Measurements from ENCODE around the gene CAPZA1.

The CAPZA1 gene

DNA sequence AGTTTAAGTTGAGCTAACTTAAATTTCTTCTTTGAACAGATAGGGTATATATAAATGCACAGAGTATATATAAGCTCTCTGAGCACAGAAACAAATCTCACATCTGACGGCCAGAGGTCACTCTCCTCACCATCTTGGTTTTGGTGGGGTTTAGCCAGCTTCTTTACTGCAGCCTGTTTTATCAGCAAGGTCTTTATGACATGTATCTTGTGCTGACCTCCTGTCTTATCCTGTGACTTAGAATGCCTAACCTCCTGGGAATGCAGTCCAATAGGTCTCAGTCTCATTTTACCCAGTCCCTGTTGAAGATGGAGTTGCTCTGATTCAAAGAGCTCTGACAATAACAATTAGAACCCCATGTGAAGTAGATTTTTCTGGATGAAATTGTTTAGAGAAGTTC lies 53.2 kb downstream of the CAPZA1 start:
- TF ChIP-seq CTCF (IDR thresholded peaks at IDR 0.05; ENCODE audit: insufficient read depth, missing control alignments): no peak
- no peak for FAIRE-seq
- DNase-seq (ENCODE audit: insufficient read length, low spot score): no peak

GRCh38 chr1:112673592-112674439 lies 54.2 kb downstream of the CAPZA1 start:
- DNase-seq (ENCODE audit: insufficient read length, low spot score): no peak
- peak; percentile 18 for TF ChIP-seq CTCF (IDR thresholded peaks at IDR 0.05; ENCODE audit: insufficient read depth, missing control alignments)
- no peak for FAIRE-seq

DNA sequence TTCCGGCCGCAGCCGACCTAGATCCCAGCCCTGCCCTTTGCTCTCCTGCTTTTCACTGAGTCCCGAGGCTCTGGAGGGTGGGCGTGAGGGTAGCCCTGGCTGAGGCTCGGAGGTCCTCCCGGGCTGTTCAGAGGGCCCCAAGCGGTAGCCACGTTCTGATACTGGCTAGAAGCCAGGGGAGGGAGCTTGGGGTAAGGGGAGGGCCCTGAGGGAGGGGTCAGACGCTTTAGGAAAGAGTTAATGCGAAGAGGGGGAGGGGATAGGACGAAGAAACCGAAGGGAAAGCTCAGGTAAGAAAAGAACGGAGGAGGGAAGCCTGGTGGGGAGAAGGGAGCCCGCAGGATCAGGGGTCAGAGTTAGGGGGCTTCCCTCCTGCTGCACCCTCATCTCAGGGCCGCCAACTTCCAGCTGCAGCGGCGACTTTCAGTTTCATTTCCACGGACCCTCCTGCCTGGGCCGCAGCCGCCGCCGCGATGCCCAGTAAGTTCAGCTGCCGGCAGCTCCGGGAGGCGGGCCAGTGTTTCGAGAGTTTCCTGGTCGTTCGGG lies 54.9 kb downstream of the CAPZA1 start, which contains the start of gene MOV10:
TSS of gene MOV10 (plus strand) at position 220 of the 546 bp plus-strand sequence. CDS start at position 474, 254 bp downstream.
- FAIRE-seq (no peak), DNase-seq (ENCODE audit: insufficient read length, low spot score) (no peak)
- TF ChIP-seq CTCF (IDR thresholded peaks at IDR 0.05; ENCODE audit: insufficient read depth, missing control alignments): no peak

- TF ChIP-seq CTCF (IDR thresholded peaks at IDR 0.05; ENCODE audit: insufficient read depth, missing control alignments): no peak
- DNase-seq (ENCODE audit: insufficient read length, low spot score) (no peak), FAIRE-seq (no peak)
These were observed 55.5 kb downstream of the CAPZA1 start for GRCh38 chr1:112674986-112675727.

- TF ChIP-seq CTCF (IDR thresholded peaks at IDR 0.05; ENCODE audit: insufficient read depth, missing control alignments): no peak
- FAIRE-seq: no peak
- no peak for DNase-seq (ENCODE audit: insufficient read length, low spot score)
These were observed 56.2 kb downstream of the CAPZA1 start for GRCh38 chr1:112675728-112676381.

GRCh38 chr1:112676543-112676942 lies 56.9 kb downstream of the CAPZA1 start:
- DNase-seq (ENCODE audit: insufficient read length, low spot score) (no peak), FAIRE-seq (no peak)
- no peak for TF ChIP-seq CTCF (IDR thresholded peaks at IDR 0.05; ENCODE audit: insufficient read depth, missing control alignments)
